Pulmonary artery endothelial cell (primary cell): ENCODE measurements around the gene OR9I1. TPM values are rescaled to one million over a fixed set of nuclear protein-coding genes. Genes with fewer than 3 reads are reported as not detected.

Source experiments
- DNase-seq: peaks from one replicate; pipeline ENCODE4 v3.0.0-alpha.2; 2011; ENCODE audit warnings: low read depth, low spot score
- total RNA-seq: library from RNA; depleted of rRNA; stranded (reverse); fragments of >200 nt; gene quantifications from 2 replicates; pipeline ENCODE4 v1.2.3, GENCODE V29; 2014

The OR9I1 gene
- not detected in 2 replicates for total RNA-seq

DNA sequence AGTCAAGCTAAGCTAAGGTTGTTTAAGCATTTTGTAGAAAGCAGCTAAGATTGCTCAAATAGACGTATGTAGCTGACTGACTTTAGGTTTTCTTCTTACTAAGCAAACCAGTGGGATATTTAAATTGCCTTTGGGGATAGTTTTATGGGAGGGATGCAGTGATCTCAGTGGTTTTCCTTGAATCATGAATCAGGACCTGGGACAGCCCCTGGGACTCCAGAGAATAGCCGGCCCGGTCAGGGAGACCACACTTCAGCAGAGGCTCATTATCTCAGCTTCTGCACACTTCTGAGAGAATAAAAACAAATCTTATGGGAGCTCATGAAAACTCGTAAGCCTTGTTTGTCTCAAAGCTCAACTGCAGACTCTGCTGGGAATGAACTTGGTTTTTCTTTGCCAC lies at the start of gene OR9I1:
OR9I1 (minus strand) TSS at position 62 of the 400 bp plus-strand sequence. CDS start 6,086 bp downstream, outside the sequence.
- no peak for DNase-seq

DNA sequence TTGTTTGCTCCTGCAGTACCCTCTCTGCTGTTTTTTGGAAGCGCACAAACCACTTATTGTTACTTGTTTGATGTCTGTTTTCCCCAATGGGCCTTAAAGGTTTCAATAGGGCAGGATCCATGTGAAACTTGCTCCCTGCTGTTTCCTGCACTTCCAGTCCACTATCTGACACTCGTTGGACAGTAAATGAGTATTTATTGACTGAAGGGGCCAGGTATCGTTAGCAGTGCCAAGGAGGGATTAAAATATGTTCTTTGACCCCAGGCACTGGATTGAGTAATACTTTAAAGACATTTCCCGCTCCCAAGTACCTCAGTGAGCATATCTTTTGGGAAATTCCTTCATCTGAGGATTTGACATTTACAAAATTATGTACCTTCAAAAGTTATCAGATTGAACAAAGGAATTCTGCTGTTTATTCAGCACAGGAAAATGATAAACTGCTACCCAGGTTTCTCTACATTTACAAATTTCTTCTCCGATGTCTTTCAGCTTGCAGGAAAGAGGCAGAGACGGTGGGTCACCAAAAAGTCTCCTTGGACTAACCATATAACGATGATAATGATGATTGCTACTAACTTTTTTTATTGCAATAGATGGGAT lies 40.3 kb upstream of the OR9I1 start:
- DNase-seq: no peak

- no peak for DNase-seq
These were observed 39.7 kb upstream of the OR9I1 start for GRCh38 chr11:58164990-58165389.

DNA sequence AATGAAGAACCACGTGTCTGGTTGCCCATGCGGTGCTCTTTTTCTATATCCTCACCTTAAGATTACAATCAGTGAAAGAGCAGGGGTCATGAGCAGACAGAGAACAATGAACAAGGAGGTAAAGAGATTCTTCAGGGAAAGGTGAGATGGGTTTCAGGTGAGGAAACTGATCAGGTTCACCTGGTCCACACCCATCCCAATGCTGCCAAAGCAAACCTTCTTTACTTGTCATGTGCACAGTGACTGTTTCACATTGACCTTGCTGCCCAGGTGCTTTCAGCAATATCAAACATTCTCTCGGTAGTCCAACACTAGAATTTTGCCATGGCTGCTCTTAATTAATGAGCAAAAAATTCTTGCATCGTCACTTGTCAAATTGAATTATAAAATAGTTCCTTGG lies 39.1 kb upstream of the OR9I1 start:
- DNase-seq: no peak

GRCh38 chr11:58152781-58153180 lies 27.5 kb upstream of the OR9I1 start:
- DNase-seq: no peak

GRCh38 chr11:58142761-58143160 lies 17.4 kb upstream of the OR9I1 start:
- DNase-seq: no peak

GRCh38 chr11:58135171-58135570 lies 9.8 kb upstream of the OR9I1 start:
- DNase-seq: no peak

- no peak for DNase-seq
These were observed 8.8 kb upstream of the OR9I1 start for GRCh38 chr11:58134151-58134550.

- no peak for DNase-seq
These were observed 8.2 kb upstream of the OR9I1 start for GRCh38 chr11:58133309-58134076.

DNA sequence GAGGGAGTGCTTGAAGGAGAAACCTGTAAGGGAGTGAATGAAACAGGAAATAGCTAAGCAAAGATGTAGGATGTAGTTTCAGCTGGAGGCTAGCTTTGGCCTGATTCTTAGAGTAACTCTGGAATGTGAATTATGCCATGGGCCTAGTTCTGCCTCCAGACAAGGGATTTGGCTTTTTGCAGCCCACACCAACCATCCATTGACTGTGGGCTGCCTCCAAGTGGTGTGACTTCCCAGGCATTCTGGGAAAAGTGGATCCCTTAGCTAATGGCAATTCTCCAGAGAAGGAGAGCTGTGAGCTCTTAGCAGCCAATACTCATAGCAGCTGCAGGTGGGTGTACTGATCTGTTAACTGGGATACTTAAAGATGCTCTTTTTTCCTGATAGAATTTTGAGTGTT lies 2.0 kb upstream of the OR9I1 start:
- DNase-seq: no peak

DNA sequence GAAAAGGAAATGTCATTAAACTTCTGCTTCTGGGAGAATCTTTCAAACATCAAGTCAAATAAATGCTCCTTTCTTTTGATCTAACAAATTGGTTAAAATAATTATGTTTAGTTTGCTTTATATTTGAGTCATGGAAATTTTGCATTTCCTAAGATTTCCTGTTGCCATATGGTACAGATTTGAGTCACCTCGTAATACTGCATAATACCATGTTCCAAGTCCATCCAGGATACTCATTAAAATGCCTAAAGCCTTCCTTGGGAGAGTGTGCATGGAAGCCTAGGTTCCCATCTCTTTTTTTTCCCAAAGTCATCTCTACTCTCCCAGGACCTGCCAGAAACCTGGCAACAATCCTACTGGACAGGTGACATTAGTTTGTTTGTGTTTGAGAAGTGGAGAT lies 4.2 kb downstream of the OR9I1 start:
- no peak for DNase-seq

DNA sequence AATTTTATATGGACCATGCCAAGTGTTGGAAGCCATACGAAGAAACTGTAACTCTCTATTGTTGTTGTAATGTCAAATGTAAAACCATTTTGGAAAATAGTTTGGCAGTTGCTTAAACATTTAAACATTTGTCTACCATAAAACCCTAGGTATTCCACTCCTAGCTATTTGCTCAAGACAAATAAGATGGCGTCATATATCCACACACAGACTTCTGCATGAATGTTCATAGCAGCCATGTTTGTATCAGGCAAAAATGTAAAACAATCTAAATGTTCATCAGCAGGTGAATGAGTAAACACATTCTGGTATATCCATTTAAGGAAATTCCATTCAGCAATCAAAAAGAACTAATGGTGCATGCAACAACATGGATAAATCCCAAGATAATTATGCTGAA lies 27.9 kb downstream of the OR9I1 start:
- no peak for DNase-seq

GRCh38 chr11:58086528-58086927 lies 38.8 kb downstream of the OR9I1 start:
- no peak for DNase-seq

GRCh38 chr11:58075781-58076180 lies 49.5 kb downstream of the OR9I1 start:
- DNase-seq: no peak

DNA sequence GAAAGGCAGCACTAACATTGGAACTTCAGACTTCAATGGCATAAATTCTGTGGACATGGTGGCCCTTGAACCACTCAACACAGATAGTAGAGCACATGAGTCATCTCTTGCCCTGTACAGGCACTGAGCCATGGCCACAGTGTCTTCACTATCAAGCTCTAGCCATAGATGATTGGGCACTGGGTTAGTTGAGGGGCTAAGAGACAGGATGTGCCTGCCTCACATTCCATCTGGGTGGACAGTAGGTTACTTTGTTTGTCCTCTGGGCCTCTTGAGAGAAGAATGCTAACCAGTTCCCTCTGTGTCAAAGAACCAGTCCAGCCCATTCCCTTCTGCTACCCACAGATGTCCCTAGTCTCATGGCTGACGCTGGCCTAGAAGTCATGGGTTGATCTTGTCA lies 54.7 kb downstream of the OR9I1 start:
- DNase-seq: no peak

GRCh38 chr11:58068655-58069054 lies 56.7 kb downstream of the OR9I1 start:
- no peak for DNase-seq

GRCh38 chr11:58067685-58068084 lies 57.6 kb downstream of the OR9I1 start:
- DNase-seq: no peak

Other genes starting within 250 kb of the OR9I1 start
- gene OR9Q1, start 101.6 kb downstream of the OR9I1 start, total RNA-seq: not detected in 2 replicates
- gene OR6Q1, start 94.6 kb downstream of the OR9I1 start, total RNA-seq: not detected in 2 replicates
- not detected in 2 replicates for gene OR9Q2, start 63.5 kb upstream of the OR9I1 start, total RNA-seq
- gene OR1S2, start 78.6 kb upstream of the OR9I1 start, total RNA-seq: not detected in 2 replicates
- not detected in 2 replicates for gene OR1S1, start 87.2 kb upstream of the OR9I1 start, total RNA-seq
- not detected in 2 replicates for gene OR10Q1, start 103.4 kb upstream of the OR9I1 start, total RNA-seq
- not detected in 2 replicates for gene OR10W1, start 142.7 kb upstream of the OR9I1 start, total RNA-seq
- not detected in 2 replicates for gene OR5B17, start 233.5 kb upstream of the OR9I1 start, total RNA-seq